COLO829 (cell line): ENCODE results near the gene TMEM201.
"Not testable (repeated sequence)": the region's sequence is repeated elsewhere in the genome, so short reads cannot be mapped to it uniquely, and the experiment has no call there.

Experiments used
- DNase-seq: peaks from one replicate; pipeline ENCODE4 v3.0.0; 2012; ENCODE audit warnings: low spot score

TMEM201 gene

GRCh38 chr1:9621032-9621431 lies 32.3 kb downstream of the TMEM201 start:
- DNase-seq: no peak

GRCh38 chr1:9624081-9624480 lies 35.4 kb downstream of the TMEM201 start:
- no peak for DNase-seq

GRCh38 chr1:9625030-9625429 lies 36.3 kb downstream of the TMEM201 start:
- DNase-seq: not testable (repeated sequence)

GRCh38 chr1:9626201-9626608 lies 37.5 kb downstream of the TMEM201 start:
- no peak for DNase-seq

- DNase-seq: no peak
These were observed 40.1 kb downstream of the TMEM201 start for GRCh38 chr1:9628541-9629444.

- DNase-seq: no peak
These were observed 40.9 kb downstream of the TMEM201 start for GRCh38 chr1:9629445-9630201.

GRCh38 chr1:9630331-9631111 lies 41.8 kb downstream of the TMEM201 start:
- no peak for DNase-seq

- DNase-seq: no peak
These were observed 42.9 kb downstream of the TMEM201 start for GRCh38 chr1:9631613-9632012.

GRCh38 chr1:9633493-9633892 lies 44.8 kb downstream of the TMEM201 start:
- no peak for DNase-seq

- DNase-seq: no peak
These were observed 45.9 kb downstream of the TMEM201 start for GRCh38 chr1:9634582-9634981.

- no peak for DNase-seq
These were observed 50.5 kb downstream of the TMEM201 start for GRCh38 chr1:9639227-9639626.

- no peak for DNase-seq
These were observed 54.9 kb downstream of the TMEM201 start for GRCh38 chr1:9643351-9644256.

- no peak for DNase-seq
These were observed 57.3 kb downstream of the TMEM201 start for GRCh38 chr1:9646037-9646436.

- DNase-seq: no peak
These were observed 59.5 kb downstream of the TMEM201 start for GRCh38 chr1:9648171-9648570.

- DNase-seq: no peak
These were observed 61.1 kb downstream of the TMEM201 start for GRCh38 chr1:9649769-9650168.

GRCh38 chr1:9651220-9651564 lies 62.5 kb downstream of the TMEM201 start:
- no peak for DNase-seq

- DNase-seq: no peak
These were observed 63.1 kb downstream of the TMEM201 start, which contains the start of gene PIK3CD for GRCh38 chr1:9651565-9652378. Gene PIK3CD, plus strand, starts transcription at chr1:9651731. Its CDS starts 58,725 bp downstream, at chr1:9710456.

- no peak for DNase-seq
These were observed 63.9 kb downstream of the TMEM201 start for GRCh38 chr1:9652379-9653209.

- DNase-seq: no peak
These were observed 64.4 kb downstream of the TMEM201 start for GRCh38 chr1:9653210-9653490.
